Subcutaneous abdominal adipose tissue (tissue), 5 donors: ENCODE data around the gene SS18L1.

ENCODE experiments used
- H3K27ac ChIP-seq: one replicate; pipeline ENCODE4 v1.7.0; 2013; ENCODE audit warnings: low read depth, mild to moderate bottlenecking, inconsistent platforms, low read length, moderate library complexity
- H3K27me3 ChIP-seq, 5 donors: one replicate each; pipeline ENCODE4 v1.7.0; 2013; ENCODE audit warnings: low read length in 5 of 5, inconsistent platforms in 1 of 5; ENCODE audit not compliant: control insufficient read depth in 5 of 5, insufficient read depth in 4 of 5
- H3K36me3 ChIP-seq, 5 donors: one replicate each; pipeline ENCODE4 v1.7.0; 2013; ENCODE audit warnings: low read length in 5 of 5; ENCODE audit not compliant: control insufficient read depth in 5 of 5, insufficient read depth in 5 of 5
- H3K4me1 ChIP-seq, 5 donors: one replicate each; pipeline ENCODE4 v1.7.0; 2013; ENCODE audit warnings: low read length in 5 of 5, mild to moderate bottlenecking in 3 of 5, moderate library complexity in 1 of 5; ENCODE audit not compliant: control insufficient read depth in 5 of 5, insufficient read depth in 5 of 5
- H3K4me3 ChIP-seq, 5 donors: one replicate each; pipeline ENCODE4 v1.7.0; 2013; ENCODE audit warnings: low read length in 5 of 5, low read depth in 1 of 5
- H3K9ac ChIP-seq, 5 donors: one replicate each; pipeline ENCODE4 v1.7.0; 2013; ENCODE audit warnings: low read length in 5 of 5, mild to moderate bottlenecking in 4 of 5, moderate library complexity in 3 of 5
- H3K9me3 ChIP-seq, 5 donors: one replicate each; pipeline ENCODE4 v1.7.0; 2013; ENCODE audit warnings: low read length in 5 of 5; ENCODE audit not compliant: control insufficient read depth in 5 of 5
- donor health status: healthy.
- donor health status: healthy.
- donor health status: healthy.
- donor health status: healthy.
- donor health status: healthy.

Gene SS18L1

DNA sequence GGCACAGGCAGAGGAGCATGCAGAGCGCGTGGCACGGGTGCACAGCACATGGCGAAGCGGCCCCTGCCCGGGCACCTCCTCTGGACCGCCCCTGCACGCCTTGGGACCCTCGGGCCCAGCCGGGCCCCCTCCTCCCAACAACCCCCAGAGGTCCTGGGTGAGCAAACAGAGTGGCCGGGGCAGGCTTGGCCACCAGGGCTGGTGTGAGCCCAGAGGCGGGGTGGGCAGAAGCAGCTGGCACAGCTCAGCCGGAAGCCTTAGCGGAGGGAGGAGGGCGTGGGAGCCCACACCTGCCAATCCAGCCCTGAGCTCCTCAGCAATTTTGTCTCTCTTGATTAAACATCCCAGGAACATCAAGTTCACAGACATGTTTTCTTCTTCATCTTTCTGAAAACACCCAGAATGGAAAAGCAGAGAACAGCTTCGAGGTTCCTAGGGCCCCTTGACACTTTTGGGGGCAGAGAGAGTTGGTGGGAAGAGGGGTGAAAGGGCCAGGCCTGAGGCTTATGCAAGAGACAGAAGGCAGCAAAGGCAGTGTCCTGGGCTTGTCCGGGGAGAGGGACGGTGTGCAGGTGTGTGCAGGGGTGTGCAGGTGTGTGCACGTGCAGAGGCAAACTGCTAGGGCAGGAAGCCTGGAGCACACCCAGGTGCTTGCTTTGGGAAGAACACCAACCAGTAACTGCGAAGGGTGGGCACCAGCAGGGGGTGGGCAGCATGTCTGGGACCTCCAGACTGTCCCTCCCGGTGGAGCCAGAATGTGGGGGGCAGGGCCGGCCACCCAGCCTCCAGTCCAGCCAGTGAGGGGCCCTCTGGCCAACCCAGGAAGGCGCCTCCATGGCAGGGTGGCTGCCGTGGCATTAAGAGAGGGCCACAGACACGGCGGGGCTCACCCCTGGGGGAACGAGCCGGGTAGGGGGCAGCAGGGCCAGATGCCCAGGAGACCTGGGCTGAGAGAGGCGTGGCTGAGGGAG is 71.7 kb downstream of the SS18L1 start:
- no peak overlapping the region for H3K27ac ChIP-seq

DNA sequence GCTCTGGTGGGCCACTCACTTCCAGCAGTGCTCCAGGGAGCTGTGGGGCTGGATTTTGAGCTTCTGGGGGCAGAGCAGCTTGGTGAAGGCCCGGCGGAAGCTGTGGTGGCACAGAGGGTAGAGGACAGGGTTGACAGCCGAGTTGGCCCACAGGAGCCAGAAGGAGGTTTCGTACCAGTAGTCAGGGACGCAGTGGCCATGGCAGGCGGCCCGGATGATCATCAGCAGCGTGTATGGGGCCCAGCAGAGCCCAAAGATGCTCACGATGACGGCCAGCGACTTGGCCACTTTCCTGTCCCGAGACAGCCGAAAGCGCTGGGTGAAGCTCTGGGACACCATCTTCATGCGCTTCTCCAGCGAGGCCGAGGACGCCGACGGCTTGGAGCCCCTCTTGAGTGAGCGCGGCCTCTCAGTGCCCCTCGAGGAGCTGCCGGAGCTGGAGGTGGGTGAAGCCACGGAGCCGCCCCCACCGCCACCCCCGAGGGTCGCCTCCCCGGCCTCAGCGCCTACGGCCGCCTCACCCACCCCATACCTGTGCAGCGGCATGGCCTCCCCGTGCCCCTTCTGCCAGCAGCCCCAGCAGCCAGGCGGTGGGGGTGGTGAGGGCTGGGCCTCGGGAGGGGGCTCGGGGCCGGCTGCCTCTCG is 72.5 kb downstream of the SS18L1 start:
- no peaks in the 10 kb centered on the region for H3K36me3 ChIP-seq
- no peak overlapping the region for H3K4me3 ChIP-seq
- H3K9ac ChIP-seq: no peak overlapping the region
- no peaks in the 10 kb centered on the region for H3K9me3 ChIP-seq
- H3K4me1 ChIP-seq: peaks cover 0 to 15% (median 10%) of the 10 kb centered on the region in 5 donors
- H3K27me3 ChIP-seq: peaks cover 63 to 76% (median 70%) of the 10 kb centered on the region in 5 donors
- no peak overlapping the region for H3K27ac ChIP-seq

More for the DNA sequence above, 71.7 kb downstream of the SS18L1 start:
- Histone ChIP-seq H3K36me3 (no peaks in the 10 kb centered on the region), H3K4me1 (peaks cover 0 to 10% (median 6%) of the 10 kb centered on the region in 5 donors), H3K9me3 (no peaks in the 10 kb centered on the region), H3K4me3 (no peak overlapping the region), H3K27me3 (peaks cover 63 to 77% (median 71%) of the 10 kb centered on the region in 5 donors), H3K9ac (no peak overlapping the region)

DNA sequence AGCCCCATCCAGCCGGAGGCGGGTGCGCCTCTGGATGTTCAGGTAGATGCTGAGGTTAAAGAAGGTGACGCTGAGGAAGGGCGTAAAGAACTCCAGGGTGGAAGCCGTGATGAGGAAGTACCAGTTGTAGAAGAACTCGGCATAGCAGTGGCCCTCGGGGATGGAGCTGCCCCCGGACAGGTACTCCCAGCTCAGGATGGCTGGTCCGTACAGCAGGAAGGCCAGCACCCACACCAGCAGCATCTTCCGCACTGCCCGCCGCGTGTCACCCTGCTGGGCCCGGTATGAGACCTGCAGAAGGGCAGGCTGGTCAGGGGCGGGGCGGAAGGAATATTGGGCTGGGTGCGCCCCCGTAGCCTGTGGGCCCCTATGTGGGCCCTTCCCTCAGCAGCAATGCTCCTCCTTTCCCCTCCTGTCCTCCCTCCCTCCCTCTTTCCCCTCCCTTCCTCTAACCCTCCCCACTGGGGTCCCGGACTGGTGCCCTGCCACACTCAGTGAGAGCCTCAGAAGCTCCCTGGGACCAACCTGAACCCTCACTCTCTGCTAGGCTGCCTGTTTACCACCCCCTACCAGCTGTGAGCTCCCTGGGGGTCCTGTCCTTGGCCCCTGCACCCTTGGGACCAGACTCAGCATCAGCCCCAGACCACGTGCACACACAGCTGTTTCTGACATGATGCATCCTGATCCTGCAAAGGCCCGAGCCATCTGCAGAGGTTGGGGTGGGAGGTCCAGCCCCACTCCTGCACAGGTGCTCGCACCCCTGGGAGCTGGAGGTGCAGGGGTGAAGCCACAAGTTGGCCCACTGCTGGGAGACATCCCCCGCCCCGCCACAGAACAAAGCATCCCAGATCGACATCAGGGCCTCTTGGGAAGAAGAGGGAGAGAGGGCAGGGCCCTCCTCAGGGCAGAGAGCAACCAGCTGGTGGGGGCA is 73.3 kb downstream of the SS18L1 start:
- Histone ChIP-seq H3K9ac (no peak overlapping the region), H3K36me3 (no peaks in the 10 kb centered on the region), H3K4me1 (peaks cover 0 to 15% (median 10%) of the 10 kb centered on the region in 5 donors), H3K27me3 (peaks cover 63 to 76% (median 71%) of the 10 kb centered on the region in 5 donors), H3K27ac (no peak overlapping the region), H3K9me3 (no peaks in the 10 kb centered on the region), H3K4me3 (no peak overlapping the region)

DNA sequence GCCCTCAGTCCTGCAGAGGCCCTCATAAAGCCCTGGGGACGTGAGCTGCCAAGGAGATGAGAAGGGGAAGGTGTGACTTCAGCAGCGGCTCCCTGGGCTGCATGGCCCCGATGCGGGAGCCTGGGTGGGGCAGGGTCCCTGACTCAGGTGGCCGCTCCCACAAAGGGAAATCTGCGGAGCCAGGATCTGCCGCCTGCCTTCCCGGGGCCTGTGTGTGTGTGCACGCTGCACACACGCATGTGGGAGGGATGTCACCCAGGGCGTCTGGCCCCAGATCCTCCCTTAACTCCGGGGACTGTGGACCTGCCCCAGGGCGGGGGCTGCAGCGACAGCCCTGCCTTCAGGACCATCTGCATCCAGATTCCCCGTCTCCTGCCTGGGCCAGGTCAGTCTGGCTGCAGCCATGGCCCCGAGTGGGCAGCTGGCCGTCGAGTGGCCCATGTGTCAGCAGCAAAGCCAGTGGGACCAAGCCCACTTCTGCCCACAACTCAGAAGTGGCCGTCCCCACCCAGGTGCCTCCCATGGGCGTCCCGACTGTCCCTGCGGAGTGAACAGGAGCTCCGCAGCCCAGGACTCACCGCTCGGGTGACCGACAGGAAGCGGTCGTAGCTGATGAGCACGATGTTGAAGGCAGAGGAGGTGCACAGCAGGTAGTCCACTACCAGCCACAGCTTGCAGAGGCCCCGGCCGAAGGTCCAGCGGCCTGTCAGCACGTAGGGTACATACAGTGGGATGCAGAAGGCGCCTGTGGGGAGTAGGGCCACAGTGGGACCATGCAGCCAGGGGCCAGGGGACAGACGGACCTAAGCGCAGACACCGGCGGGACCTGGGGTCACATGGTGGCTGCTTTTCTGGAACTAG is 74.6 kb downstream of the SS18L1 start:
- no peaks in the 10 kb centered on the region for H3K9me3 ChIP-seq
- peaks cover 71 to 86% (median 78%) of the 10 kb centered on the region in 5 donors for H3K27me3 ChIP-seq
- no peak overlapping the region for H3K27ac ChIP-seq
- no peak overlapping the region for H3K4me3 ChIP-seq
- H3K4me1 ChIP-seq: peaks cover 0 to 15% (median 10%) of the 10 kb centered on the region in 5 donors
- no peak overlapping the region for H3K9ac ChIP-seq
- no peaks in the 10 kb centered on the region for H3K36me3 ChIP-seq

DNA sequence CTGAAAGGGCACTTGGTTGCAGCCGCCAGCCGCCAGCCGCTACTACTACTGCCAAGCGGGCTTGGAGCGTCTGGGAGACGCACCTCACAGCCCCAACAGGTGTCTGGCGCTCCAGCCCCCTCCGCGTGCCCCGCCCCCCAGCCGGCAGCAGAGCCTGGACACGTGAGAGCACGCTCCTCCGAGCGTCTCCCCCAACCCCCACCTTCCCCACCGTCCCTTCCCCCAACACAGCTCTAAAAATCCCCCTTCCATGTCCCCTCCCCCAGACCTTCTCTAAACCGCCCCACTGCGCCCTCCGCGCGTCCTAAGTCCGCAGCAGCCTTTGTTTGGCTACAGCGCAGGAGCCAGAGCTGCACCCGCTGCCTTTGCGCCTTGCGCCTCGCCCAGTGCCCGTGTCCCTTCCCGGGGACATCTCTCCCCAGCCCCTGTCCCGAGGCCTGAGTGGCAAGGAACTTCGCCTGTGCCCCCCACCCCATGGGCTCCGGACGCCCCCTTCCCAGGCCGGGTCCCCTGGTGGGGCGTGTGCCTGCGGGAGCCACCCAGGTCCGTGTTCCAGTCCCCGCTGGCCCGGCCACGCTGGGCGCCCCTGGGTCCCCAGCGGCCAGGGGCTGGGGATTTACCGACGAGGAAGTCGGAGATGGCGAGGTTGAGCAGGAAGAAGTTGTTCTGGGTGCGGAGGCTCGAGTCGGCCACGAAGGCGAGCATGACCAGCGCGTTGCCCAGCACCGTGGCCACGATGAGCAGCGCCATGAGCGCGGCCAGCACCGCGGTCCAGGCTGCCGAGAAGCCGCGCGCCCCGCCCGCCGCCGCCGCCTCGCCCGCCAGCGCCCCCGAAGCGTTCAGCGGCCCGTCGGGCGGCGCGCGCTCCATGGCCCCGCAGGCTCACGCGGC is 75.8 kb downstream of the SS18L1 start:
- Histone ChIP-seq H3K9ac (no peak overlapping the region), H3K9me3 (no peaks in the 10 kb centered on the region), H3K27ac (no peak overlapping the region), H3K4me3 (peak overlapping the region in 1 of 5 donors; percentile 46), H3K4me1 (peaks cover 0 to 15% (median 10%) of the 10 kb centered on the region in 5 donors), H3K27me3 (peaks cover 69 to 91% (median 81%) of the 10 kb centered on the region in 5 donors), H3K36me3 (no peaks in the 10 kb centered on the region)

DNA sequence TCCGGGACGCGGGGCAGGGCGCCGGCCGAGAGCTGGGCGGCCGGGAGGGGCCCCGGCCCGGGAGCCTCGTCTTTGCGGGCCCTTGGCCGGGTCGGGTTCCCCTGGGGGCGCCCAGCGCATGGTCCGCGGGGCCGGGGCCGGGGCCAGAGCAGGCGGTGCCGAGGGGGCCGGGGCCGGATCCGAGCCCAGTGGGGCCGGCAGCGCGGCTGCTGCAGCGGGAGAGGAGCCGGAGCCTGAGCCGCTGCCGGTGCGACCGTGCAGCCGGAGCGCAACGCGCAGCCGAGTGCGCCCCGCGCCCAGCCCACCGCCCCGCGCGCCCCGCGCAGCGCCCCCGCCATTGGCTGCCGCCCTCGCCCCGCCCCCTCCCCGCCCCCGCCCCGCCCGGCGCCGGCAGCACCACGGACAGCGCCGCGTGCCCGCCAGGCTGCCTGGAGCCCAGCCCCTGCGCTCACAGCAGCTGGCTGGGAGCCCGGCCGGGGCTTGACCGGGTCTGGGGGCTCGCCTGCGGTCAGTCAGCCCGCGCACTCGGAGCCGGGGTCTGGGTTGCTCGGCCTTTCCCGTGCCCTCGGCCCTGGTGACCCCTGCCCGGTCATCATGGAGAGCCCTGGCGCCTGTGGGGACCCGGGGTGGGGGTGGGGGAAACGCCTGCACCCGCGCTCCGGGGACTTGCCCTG is 76.6 kb downstream of the SS18L1 start, which contains the start of gene HRH3:
Gene HRH3 (minus strand): TSS at position 287 of the 674 bp plus-strand sequence. CDS start 308 bp downstream, outside the sequence.
- Histone ChIP-seq H3K9ac (no peak within 1 kb of the TSS), H3K36me3 (no peaks in the 10 kb centered on the region), H3K4me1 (peaks cover 0 to 15% (median 10%) of the 10 kb centered on the region in 5 donors), H3K27me3 (peaks cover 65 to 90% (median 82%) of the 10 kb centered on the region in 5 donors), H3K27ac (no peak within 1 kb of the TSS), H3K4me3 (peak within 1 kb of the TSS in 2 of 5 donors; percentile 29 to 46), H3K9me3 (no peaks in the 10 kb centered on the region)

DNA sequence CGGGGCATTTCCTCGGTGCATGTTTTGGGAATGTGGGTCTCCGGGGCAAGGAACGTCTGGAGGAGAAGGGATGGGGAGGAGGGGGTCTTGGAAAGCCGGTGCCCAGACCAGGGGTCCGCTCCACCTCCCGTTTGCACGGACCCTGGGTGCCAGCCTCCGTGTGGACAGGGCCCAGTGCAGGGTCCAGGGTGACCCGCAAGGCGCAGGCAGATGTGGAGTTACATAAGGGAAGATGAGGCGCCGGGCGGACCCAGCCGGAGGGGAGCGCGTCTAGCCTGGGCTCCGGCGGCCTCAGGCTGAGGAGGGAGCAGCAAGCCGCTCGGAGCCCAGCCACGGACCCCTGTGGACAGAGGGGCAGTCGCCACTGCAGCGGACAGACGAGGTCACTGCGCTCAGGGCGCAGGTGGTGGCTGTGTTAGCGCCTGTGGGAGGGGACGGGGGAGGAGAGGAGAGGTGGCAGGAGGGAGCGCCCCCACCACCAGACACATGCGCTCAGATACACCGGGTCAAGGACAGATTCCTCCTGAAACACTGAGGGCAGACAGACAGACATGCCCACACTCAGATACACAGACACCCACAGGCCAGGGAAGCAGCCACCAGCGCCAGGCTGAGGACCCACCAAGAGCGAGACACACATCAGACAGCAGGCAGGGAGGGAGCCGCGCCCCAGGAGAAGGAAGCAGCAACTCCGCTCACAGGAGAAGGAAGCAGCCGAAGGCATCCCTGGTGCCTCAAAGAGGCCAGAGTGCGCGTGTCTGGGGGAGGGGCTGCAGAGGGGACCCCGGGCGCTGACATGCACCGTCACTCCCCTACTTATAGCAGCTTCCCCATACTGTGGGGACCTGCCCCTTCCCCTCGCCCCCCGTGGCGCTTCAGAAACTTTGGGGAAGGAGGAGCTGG is 77.3 kb downstream of the SS18L1 start:
- peaks cover 57 to 87% (median 80%) of the 10 kb centered on the region in 5 donors for H3K27me3 ChIP-seq
- H3K4me3 ChIP-seq: no peak overlapping the region
- H3K4me1 ChIP-seq: peaks cover 0 to 15% (median 10%) of the 10 kb centered on the region in 5 donors

More for the DNA sequence above, 77.3 kb downstream of the SS18L1 start:
- Histone ChIP-seq H3K27ac (no peak overlapping the region), H3K9me3 (no peaks in the 10 kb centered on the region), H3K9ac (no peak overlapping the region), H3K36me3 (no peaks in the 10 kb centered on the region)
